Esophagus squamous epithelium (tissue), 5 donors: ENCODE measurements around the gene ALDH16A1. TPM values are rescaled to one million over a fixed set of nuclear protein-coding genes. Genes with fewer than 3 reads are reported as not detected.
A peak's percentile ranks its signal among the peaks of the same experiment; 100 is the strongest.
"Not testable (repeated sequence)": the region's sequence is repeated elsewhere in the genome, so short reads cannot be mapped to it uniquely, and the experiment has no call there.

ENCODE experiments used
- DNase-seq: peaks from one replicate; lab custom pipeline; 2025; lab: John Stamatoyannopoulos, UW
- H3K27ac ChIP-seq, 4 donors: fragments of 200-600 bp; sonication (generic); one replicate each; pipeline ENCODE4 v1.5.1; 2016 to 2019; ENCODE audit warnings: mild to moderate bottlenecking in 1 of 4
- H3K27me3 ChIP-seq, 4 donors: fragments of 200-600 bp; sonication (generic); 1 replicate in 3 of 4; 2 replicates in 1 of 4; pipeline versions ENCODE4 v1.5.1 to v1.6.0; 2017 to 2021; ENCODE audit warnings: antibody characterized with exemption in 1 of 4
- H3K36me3 ChIP-seq, 3 donors: fragments of 200-600 bp; sonication (generic); one replicate each; pipeline ENCODE4 v1.5.1; 2016 to 2019
- H3K4me1 ChIP-seq, 3 donors: fragments of 200-600 bp; sonication (generic); one replicate each; pipeline ENCODE4 v1.5.1; 2017 to 2019
- H3K4me3 ChIP-seq, 4 donors: fragments of 200-600 bp; sonication (generic); 1 replicate in 3 of 4; 2 replicates in 1 of 4; pipeline ENCODE4 v1.5.1; 2016 to 2019; ENCODE audit warnings: mild to moderate bottlenecking in 2 of 4, moderate library complexity in 1 of 4
- H3K9me3 ChIP-seq, 3 donors: fragments of 200-600 bp; sonication (generic); one replicate each; pipeline ENCODE4 v1.5.1; 2016 to 2019
- CTCF ChIP-seq, 6 experiments: fragments of 450-650 bp in 4 of 6; fragments of 200-600 bp in 2 of 6; sonication (generic) in 2 of 6; IDR thresholded peaks; one replicate each; pipeline ENCODE4 v1.5.1; 2016 to 2019; ENCODE audit warnings: antibody characterized with exemption in 6 of 6, mild to moderate bottlenecking in 4 of 6, moderate library complexity in 4 of 6
- POLR2A ChIP-seq, 4 donors: fragments of 450-650 bp; IDR thresholded peaks; one replicate each; pipeline ENCODE4 v1.6.1; 2017; ENCODE audit warnings: antibody characterized with exemption in 4 of 4, mild to moderate bottlenecking in 4 of 4, moderate library complexity in 3 of 4
- WGBS, 2 donors: methylation state at CpG; one replicate each; pipeline ENCODE4 v1.1.5; 2018; 5-methylcytosine and 5-hydroxymethylcytosine counted together
- intact Hi-C: fragments of 100-400 bp; cut with DNase I; formaldehyde crosslinking; loops from one replicate; pipeline ENCODE4 v1.15.0; 2022
- total RNA-seq, 4 donors: library from RNA; depleted of rRNA; stranded (reverse); fragments of >200 nt; gene quantifications; one replicate each; pipeline ENCODE4 v1.1.0, GENCODE V29; 2016
- donor health status: DM: yes; HTN: yes; CAD: no.

The ALDH16A1 gene
- total RNA-seq, 4 donors from 2014 or later: 35.9 to 56.5 (median 39.0) TPM

- H3K9me3 ChIP-seq: no peaks in the 10 kb centered on the region
- H3K36me3 ChIP-seq: peaks cover 0 to 16% (median 5%) of the 10 kb centered on the region in 3 donors
- peaks cover 7 to 42% (median 18%) of the 10 kb centered on the region in 3 donors for H3K4me1 ChIP-seq
- peaks cover 3 to 57% (median 13%) of the 10 kb centered on the region in 4 donors for H3K27me3 ChIP-seq
- intact Hi-C loops: loop anchor here (2.0 kb wide), 1 partner anchor 50 kb away; no protein-coding TSS in a partner anchor
- TF ChIP-seq POLR2A (IDR thresholded peaks at IDR 0.05): no peak
- WGBS, 2 donors: 5 to 10% methylated on average over 10 to 11 of the region's 11 CpGs
- peak overlapping the region; percentile 70 to 88 (median 80) for H3K4me3 ChIP-seq
- peak overlapping the region; percentile 85 to 93 (median 91) for H3K27ac ChIP-seq
- DNase-seq: no peak
Observed at GRCh38 chr19:49442354-49442753, 10.7 kb upstream of the ALDH16A1 start.

- Histone ChIP-seq H3K27ac (peak overlapping the region; percentile 85 to 93 (median 91)), H3K4me3 (peak overlapping the region; percentile 70 to 88 (median 80)), H3K36me3 (peaks cover 0 to 21% (median 5%) of the 10 kb centered on the region in 3 donors), H3K4me1 (peaks cover 7 to 47% (median 18%) of the 10 kb centered on the region in 3 donors), H3K27me3 (peaks cover 3 to 52% (median 13%) of the 10 kb centered on the region in 4 donors), H3K9me3 (no peaks in the 10 kb centered on the region)
- intact Hi-C loops: loop anchor here (2.0 kb wide), 1 partner anchor 50 kb away; no protein-coding TSS in a partner anchor
- DNase-seq: peak; percentile 39
- no peak for TF ChIP-seq CTCF (IDR thresholded peaks at IDR 0.05)
- TF ChIP-seq POLR2A (IDR thresholded peaks at IDR 0.05): peak in 1 of 4 donors; percentile 33
- 0% methylated on average over 6 to 7 of the region's 43 CpGs for WGBS, 2 donors
Observed at GRCh38 chr19:49442771-49443365, 10.2 kb upstream of the ALDH16A1 start.

- H3K27me3 ChIP-seq: peaks cover 3 to 45% (median 13%) of the 10 kb centered on the region in 4 donors
- H3K4me3 ChIP-seq: peak overlapping the region; percentile 70 to 88 (median 80)
- no peak for TF ChIP-seq POLR2A (IDR thresholded peaks at IDR 0.05)
- TF ChIP-seq CTCF (IDR thresholded peaks at IDR 0.05): peak; percentile 73 to 95 (median 88)
- intact Hi-C loops: loop anchor here (2.0 kb wide), 1 partner anchor 51 kb away; no protein-coding TSS in a partner anchor
- peaks cover 7 to 53% (median 18%) of the 10 kb centered on the region in 3 donors for H3K4me1 ChIP-seq
- peak overlapping the region; percentile 85 to 93 (median 91) for H3K27ac ChIP-seq
- DNase-seq: peak; percentile 68
- WGBS, 2 donors: 1 to 2% methylated on average over 26 of the region's 47 CpGs
- H3K36me3 ChIP-seq: peaks cover 0 to 28% (median 5%) of the 10 kb centered on the region in 3 donors
- H3K9me3 ChIP-seq: no peaks in the 10 kb centered on the region
Observed at GRCh38 chr19:49443366-49444099, 9.5 kb upstream of the ALDH16A1 start.

- H3K27ac ChIP-seq: peak overlapping the region in 2 of 4 donors; percentile 90 to 93
- 44 to 67% methylated on average over 2 to 4 of the region's 5 CpGs for WGBS, 2 donors
- intact Hi-C loops, DNase-seq, H3K9me3 ChIP-seq: not testable (repeated sequence)
- peaks cover 7 to 55% (median 18%) of the 10 kb centered on the region in 3 donors for H3K4me1 ChIP-seq
- peak overlapping the region in 3 of 4 donors; percentile 70 to 88 (median 85) for H3K4me3 ChIP-seq
- peaks cover 0 to 34% (median 8%) of the 10 kb centered on the region in 3 donors for H3K36me3 ChIP-seq
- peaks cover 3 to 38% (median 11%) of the 10 kb centered on the region in 4 donors for H3K27me3 ChIP-seq
Observed at GRCh38 chr19:49444100-49444700, 8.8 kb upstream of the ALDH16A1 start.

DNA sequence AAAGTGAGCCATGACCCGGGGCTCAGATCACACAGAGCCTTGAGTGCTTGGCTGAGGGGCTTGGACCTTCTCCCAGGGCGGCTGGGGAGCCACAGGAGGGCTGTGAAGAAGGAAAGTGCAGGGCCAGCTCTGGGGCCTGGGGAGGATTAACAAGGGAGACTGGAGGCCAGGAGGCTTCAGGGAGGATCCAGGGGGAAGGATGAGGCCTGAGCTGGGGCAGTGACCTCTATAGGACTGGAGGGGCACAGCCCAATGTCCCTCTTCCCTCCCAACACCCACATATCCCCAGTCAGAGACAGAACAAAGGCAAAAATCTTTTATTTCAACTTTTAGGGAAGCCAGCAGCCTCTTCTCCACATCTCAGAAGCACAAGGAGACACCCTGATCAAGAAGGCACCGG, 7.0 kb upstream of the ALDH16A1 start:
- H3K9me3 ChIP-seq: no peaks in the 10 kb centered on the region
- H3K36me3 ChIP-seq: peaks cover 0 to 44% (median 10%) of the 10 kb centered on the region in 3 donors
- H3K4me1 ChIP-seq: peaks cover 13 to 62% (median 23%) of the 10 kb centered on the region in 3 donors
- no peak for DNase-seq
- H3K4me3 ChIP-seq: no peak overlapping the region
- H3K27ac ChIP-seq: no peak overlapping the region
- intact Hi-C loops: no loop called here
- peaks cover 0 to 20% (median 0%) of the 10 kb centered on the region in 4 donors for H3K27me3 ChIP-seq
- WGBS, 2 donors: 56 to 58% methylated on average over 1 to 2 of the region's 3 CpGs
- no peak for TF ChIP-seq POLR2A (IDR thresholded peaks at IDR 0.05)
- no peak for TF ChIP-seq CTCF (IDR thresholded peaks at IDR 0.05)
